Measurements from ENCODE around the gene STARD10.

DNA sequence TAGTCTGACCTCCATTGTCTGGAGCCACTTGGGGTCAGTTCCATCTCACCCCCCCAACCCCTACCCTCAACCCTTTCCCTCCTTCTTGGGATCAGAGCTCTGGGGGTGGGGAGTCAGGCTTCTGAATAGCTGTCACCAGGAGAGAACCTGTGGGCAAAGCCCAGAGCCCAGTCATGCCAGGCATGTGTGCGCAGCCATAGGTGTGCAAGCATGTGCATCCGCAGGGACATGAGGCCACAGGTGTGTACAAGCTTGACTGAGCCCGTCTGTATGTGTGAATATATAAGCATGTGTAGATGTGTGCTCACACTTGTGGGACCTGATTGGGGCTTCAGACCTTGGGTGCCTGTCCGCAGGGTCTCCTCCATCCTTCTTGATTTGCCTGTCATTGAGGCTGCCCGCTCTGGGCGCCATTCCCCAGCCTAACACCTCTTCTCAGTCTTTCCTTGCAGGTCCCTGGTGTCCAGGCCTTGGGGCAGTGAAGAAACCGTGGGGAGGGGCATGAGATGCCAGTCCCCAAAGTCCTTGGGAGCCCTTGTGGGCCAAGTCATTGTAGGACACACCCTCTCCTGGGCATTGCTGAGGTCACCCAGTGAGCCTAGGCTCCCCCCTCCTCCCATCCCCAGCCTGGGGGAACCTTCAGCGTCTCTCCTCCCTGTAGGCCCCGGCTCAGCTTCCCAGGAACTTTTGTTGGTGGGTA lies 29.4 kb upstream of the STARD10 start:
- TF ChIP-seq, protein P1, sequence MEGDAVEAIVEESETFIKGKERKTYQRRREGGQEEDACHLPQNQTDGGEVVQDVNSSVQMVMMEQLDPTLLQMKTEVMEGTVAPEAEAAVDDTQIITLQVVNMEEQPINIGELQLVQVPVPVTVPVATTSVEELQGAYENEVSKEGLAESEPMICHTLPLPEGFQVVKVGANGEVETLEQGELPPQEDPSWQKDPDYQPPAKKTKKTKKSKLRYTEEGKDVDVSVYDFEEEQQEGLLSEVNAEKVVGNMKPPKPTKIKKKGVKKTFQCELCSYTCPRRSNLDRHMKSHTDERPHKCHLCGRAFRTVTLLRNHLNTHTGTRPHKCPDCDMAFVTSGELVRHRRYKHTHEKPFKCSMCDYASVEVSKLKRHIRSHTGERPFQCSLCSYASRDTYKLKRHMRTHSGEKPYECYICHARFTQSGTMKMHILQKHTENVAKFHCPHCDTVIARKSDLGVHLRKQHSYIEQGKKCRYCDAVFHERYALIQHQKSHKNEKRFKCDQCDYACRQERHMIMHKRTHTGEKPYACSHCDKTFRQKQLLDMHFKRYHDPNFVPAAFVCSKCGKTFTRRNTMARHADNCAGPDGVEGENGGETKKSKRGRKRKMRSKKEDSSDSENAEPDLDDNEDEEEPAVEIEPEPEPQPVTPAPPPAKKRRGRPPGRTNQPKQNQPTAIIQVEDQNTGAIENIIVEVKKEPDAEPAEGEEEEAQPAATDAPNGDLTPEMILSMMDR (IDR thresholded peaks at IDR 0.05) = no peak
- TF ChIP-seq POLR2AphosphoS5 (IDR thresholded peaks at IDR 0.05) (no peak), EP300 (IDR thresholded peaks at IDR 0.05) (no peak)
